HG02943 (cell line): ENCODE results near the gene TTC7B.

Source experiments
- ATAC-seq: cut with Tn5 transposase; IDR thresholded peaks from one replicate; pipeline ENCODE4 v1.9.1; 2021; ENCODE audit warnings: mild to moderate bottlenecking, low read depth, moderate library complexity; ENCODE audit not compliant: unreplicated experiment

The TTC7B gene

GRCh38 chr14:90521084-90521929, 294.9 kb downstream of the TTC7B start:
- ATAC-seq: no peak

- no peak for ATAC-seq
Measured at GRCh38 chr14:90520326-90520725, 295.9 kb downstream of the TTC7B start.

- ATAC-seq: no peak
Measured at GRCh38 chr14:90519262-90519920, 296.8 kb downstream of the TTC7B start.

- no peak for ATAC-seq
Measured at GRCh38 chr14:90518941-90519256, 297.3 kb downstream of the TTC7B start.

- ATAC-seq: no peak
Measured at GRCh38 chr14:90518069-90518940, 297.9 kb downstream of the TTC7B start.

- ATAC-seq: no peak
Measured at GRCh38 chr14:90517076-90517841, 299.0 kb downstream of the TTC7B start.

GRCh38 chr14:90514566-90514965, 301.7 kb downstream of the TTC7B start:
- no peak for ATAC-seq

GRCh38 chr14:90514015-90514398, 302.2 kb downstream of the TTC7B start:
- no peak for ATAC-seq

GRCh38 chr14:90513161-90514014, 302.8 kb downstream of the TTC7B start:
- no peak for ATAC-seq

- no peak for ATAC-seq
Measured at GRCh38 chr14:90512329-90512991, 303.8 kb downstream of the TTC7B start.

GRCh38 chr14:90511795-90512328, 304.4 kb downstream of the TTC7B start:
- no peak for ATAC-seq

- no peak for ATAC-seq
Measured at GRCh38 chr14:90511252-90511651, 305.0 kb downstream of the TTC7B start.

GRCh38 chr14:90510159-90510558, 306.1 kb downstream of the TTC7B start:
- ATAC-seq: no peak

GRCh38 chr14:90509403-90509802, 306.8 kb downstream of the TTC7B start:
- no peak for ATAC-seq

- ATAC-seq: no peak
Measured at GRCh38 chr14:90508536-90509254, 307.5 kb downstream of the TTC7B start.

GRCh38 chr14:90508036-90508435, 308.2 kb downstream of the TTC7B start:
- no peak for ATAC-seq

- ATAC-seq: no peak
Measured at GRCh38 chr14:90507428-90507827, 308.8 kb downstream of the TTC7B start.

- ATAC-seq: no peak
Measured at GRCh38 chr14:90506748-90507147, 309.5 kb downstream of the TTC7B start.
